C4-2B (cell line): ENCODE measurements around the gene POTEC.
"Not testable (repeated sequence)": the region's sequence is repeated elsewhere in the genome, so short reads cannot be mapped to it uniquely, and the experiment has no call there.

Source experiments
- H3K27ac ChIP-seq: fragments of 450-650 bp; 2 replicates; pipeline ENCODE4 v1.5.1; 2017
- ZFX ChIP-seq: fragments of 450-650 bp; IDR thresholded peaks from 2 replicates; pipeline ENCODE4 v1.6.1; 2017
- TF ChIP-seq, protein P1 (sequence below): fragments of 450-650 bp; conservative IDR thresholded peaks from 2 replicates; pipeline ENCODE4 v1.5.1; 2017; ENCODE audit warnings: mild to moderate bottlenecking

POTEC gene

DNA sequence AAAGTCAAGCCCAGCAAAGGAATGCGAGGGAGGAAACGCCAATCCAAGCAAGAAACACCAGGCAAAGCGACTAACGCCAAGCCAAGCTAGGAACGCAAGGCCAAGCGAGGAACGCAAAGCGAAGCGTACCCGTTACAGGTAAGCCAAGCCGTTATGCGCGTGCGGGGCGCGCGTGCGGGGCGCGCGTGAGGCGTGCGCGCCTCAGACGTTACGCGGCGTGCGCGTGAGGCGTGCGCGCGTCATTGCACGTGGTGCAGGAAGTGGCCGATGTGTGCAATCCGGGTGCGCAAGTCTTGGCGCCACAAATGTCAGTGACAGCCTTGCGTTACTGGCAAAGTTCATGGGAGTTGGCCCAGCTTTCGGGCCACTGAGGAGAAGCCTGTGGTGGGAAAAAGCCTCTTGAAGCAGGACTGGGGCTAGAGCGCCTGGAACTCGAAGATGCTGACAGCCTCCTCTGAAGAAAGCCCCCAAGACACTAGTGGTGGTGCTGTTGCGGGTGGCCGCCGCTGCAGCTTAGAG lies at the start of gene POTEC:
Gene POTEC, minus strand, starts transcription at position 155 of the 519 bp plus-strand sequence. CDS start 454 bp downstream, outside the sequence.
- not testable (repeated sequence) for H3K27ac ChIP-seq

DNA sequence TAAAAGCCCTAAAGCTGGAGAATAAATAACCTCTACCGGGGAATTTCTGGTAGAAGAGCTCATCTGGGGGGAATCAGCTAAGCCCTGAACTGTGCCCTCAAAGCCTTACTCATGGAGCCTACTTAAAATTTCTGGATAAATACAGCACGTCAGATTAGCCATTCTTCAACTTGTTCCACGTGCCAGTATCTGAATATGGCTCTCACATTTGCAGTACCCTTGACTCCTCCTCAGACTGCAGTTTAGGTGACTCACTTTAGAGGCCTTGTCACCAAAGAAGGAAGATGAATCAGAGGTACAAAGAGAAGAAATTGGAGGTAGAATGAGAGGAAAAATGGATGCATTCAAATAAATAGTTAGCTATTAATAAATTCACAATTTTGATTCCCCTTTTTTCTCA lies 34.6 kb upstream of the POTEC start:
- H3K27ac ChIP-seq: no peak overlapping the region
- no peak for TF ChIP-seq ZFX
- TF ChIP-seq, protein P1, sequence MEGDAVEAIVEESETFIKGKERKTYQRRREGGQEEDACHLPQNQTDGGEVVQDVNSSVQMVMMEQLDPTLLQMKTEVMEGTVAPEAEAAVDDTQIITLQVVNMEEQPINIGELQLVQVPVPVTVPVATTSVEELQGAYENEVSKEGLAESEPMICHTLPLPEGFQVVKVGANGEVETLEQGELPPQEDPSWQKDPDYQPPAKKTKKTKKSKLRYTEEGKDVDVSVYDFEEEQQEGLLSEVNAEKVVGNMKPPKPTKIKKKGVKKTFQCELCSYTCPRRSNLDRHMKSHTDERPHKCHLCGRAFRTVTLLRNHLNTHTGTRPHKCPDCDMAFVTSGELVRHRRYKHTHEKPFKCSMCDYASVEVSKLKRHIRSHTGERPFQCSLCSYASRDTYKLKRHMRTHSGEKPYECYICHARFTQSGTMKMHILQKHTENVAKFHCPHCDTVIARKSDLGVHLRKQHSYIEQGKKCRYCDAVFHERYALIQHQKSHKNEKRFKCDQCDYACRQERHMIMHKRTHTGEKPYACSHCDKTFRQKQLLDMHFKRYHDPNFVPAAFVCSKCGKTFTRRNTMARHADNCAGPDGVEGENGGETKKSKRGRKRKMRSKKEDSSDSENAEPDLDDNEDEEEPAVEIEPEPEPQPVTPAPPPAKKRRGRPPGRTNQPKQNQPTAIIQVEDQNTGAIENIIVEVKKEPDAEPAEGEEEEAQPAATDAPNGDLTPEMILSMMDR: no peak

DNA sequence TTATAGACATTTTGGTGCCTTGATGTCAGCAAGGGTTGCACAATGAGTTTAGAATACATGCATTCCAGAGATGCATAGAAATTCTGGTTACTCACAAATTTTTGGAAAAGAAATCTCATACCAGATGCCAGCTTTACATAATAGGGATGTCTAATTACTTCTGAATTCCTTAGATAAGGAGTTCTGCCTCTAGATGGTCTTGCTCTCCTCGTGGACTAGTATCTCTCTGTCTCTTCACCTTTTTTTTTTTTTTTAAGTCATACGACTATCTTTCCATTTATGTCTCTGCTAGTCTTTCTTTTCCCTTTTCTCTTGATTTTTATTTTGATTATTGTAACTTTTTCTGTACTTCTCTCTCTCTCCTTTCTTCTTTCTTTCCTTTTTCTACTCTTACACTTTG lies 16.1 kb upstream of the POTEC start:
- H3K27ac ChIP-seq: not testable (repeated sequence)

DNA sequence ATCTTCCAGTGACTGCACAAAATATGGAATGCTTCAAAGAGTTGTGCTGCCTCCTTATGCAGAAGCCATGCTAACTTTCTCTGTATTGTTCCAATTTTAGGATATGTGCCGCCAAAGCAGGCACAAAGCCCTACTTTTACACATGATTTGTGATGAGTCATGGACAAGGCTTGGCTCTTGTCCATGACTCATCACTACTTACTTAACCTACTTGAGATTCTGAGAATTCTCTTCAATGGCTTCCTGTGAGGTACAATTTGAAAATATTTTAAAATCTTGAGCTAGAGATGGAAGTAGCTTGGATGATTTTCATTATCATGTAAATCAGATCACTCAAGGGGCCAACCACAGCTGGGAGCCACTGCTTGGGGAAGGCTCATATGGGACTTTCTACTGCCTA lies 11.7 kb downstream of the POTEC start:
- H3K27ac ChIP-seq: not testable (repeated sequence)

DNA sequence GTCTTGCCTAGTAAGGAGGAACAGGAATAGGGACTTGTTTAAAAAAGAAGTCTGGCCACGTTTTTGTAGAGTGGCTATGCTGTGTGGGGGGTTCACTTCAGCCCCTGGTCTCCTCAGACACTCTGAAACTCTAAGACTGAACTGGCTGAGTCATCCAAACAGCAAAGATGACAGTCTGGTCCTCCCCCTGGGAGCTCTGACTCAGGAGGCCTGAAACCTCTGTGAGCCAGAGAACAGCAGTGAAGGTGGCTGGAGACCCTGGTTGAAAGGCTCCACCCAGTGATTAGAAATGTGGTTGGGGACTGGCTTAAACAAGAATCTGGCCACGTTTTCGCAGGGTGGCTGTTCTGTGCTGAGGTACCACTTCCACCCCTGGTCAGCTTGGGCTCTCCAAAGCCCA lies 32.7 kb downstream of the POTEC start:
- not testable (repeated sequence) for H3K27ac ChIP-seq

DNA sequence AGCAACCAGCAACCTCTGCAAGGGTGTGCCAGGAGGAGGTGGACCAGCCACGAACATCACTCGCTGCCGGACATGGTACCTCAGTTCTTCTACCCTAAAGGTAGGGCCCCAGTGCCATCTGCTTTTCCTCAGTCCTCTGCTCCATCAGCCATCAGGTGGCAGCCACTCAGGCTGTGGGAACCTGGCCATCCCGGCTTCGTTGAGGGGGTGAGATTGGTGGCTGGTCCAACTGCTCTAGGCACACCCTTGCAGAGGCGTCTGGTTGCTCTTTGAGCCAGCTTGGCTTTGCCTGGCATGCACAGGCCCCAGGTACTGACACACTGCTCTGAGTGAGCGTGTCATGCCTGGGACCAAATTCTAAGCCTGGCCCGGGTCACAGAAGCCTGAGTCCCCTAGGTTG lies 39.7 kb downstream of the POTEC start:
- H3K27ac ChIP-seq: not testable (repeated sequence)

DNA sequence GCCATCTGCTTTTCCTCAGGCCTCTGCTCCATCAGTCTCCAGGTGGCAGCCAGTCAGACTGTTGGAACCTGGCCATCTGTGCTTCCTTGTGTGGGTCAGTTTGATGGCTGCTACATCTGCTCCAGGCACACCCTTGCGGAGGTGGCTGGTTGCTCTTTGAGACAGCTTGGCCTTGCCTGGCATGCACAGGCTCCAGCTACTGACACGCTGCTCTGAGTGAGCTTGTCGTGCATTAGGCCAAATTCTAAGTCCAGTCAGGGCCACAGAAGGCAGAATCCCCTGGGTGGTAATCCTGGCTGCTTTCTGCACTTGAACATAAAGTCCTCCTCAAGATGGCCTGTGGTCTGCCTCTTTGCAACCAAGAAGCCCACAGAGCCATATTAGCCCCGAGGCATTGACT lies 41.5 kb downstream of the POTEC start:
- H3K27ac ChIP-seq: not testable (repeated sequence)

DNA sequence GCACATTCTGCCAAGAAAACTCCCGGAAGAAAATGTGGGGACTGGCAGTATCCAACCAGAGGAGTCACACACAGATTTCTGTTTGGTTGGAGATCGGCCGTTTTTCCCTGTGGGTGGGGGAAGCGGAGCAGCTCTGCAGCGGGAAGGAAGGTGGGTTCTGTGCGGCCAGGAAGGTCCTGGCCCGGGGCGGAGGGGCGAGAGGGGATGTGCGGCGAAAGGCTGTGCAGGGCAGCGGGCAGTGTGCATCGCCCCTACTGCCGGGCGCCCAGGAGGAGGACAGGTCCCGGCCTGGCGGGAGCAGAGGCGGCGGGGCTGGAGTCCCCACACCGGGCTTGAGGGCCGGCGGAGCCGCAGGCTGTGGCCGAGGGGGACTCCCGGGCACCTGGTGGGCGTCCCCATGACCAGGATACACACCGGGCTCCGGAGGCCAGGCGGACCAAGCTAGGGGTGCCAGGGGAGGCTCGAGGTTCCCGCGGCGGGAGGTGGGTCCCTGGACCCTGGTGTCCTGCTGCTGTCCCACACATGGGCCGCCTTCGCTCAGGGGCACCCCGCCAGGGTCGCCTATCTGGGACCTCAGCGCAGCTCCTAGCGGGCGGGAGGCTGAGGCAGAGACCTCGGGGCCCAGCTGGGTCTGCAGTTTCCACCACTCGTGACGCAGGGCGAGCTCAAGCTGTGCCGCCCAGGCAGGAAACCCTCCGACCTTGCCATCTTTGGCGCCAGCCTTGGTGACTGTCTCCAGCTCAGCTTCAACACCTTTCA lies 54.0 kb downstream of the POTEC start:
- H3K27ac ChIP-seq: not testable (repeated sequence)

DNA sequence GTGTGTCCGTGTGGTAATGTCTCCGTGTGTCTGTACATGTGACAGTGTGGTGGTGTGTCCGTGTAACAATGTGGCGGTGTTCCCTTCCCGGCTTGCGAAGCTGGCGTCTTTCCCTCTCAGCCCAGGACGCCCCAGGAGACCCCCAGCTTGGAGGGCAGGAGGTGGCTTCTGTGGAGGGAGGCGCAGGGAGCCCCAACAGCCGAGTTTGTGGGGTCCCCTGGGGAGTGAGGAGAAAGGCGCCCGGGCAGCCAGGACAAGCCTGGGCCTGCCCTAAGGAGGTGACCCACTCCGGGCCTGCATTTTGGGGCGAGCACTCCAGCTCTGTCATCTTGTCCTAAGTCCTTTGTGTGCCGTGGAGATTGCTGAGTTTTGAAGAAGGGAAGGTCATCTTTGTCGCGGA lies 54.6 kb downstream of the POTEC start:
- not testable (repeated sequence) for H3K27ac ChIP-seq

DNA sequence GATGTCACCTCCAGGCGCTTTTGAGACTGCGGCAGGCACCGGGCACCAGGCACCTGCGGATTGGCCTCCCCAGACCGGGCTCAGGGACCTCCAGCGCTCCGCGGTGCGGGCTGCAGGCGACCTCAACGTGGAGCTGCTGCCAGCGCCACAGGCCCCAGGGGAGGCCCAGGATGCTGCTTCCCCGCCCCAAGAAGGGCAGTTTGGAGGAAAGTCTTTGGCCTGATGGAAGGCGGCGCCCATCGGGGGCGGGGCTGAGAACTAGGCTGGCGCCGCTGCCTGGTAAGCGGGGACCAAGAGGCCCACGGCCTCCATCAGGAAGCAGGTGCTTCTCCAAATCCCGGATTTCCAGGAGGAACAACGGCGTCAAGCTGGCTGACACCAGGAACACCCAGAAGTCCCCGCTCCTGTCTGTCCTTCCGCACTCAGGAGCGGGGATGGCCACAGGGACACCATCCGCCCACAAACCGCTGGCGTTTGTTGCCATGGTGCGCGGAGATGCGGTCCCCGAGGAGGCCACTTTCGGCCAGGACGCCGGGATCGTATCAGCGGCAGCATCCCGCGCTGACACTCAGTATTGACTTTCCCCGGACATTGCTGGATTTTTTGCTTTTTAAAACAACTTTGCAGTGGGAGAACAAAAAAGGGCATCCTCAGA lies 56.3 kb downstream of the POTEC start:
- not testable (repeated sequence) for H3K27ac ChIP-seq

DNA sequence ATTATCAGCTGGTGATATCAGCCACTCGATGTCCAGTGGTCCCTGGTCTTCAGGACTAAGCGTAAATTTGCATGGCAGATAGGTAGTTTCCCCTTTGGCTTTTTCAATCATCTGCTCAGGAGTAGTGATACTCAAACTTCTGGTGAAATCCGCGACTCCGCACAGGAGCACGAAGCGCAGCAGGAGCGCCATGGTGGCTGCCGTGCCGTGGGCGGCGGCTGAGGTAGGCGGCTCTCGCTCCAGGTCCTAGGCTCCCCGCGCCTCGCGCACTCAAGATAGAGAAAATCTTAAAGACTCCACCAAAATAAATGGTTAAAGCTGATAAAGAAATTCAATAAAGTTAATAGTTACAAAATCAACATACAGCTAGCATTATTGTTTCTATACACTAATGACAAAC lies 64.3 kb downstream of the POTEC start:
- not testable (repeated sequence) for H3K27ac ChIP-seq

DNA sequence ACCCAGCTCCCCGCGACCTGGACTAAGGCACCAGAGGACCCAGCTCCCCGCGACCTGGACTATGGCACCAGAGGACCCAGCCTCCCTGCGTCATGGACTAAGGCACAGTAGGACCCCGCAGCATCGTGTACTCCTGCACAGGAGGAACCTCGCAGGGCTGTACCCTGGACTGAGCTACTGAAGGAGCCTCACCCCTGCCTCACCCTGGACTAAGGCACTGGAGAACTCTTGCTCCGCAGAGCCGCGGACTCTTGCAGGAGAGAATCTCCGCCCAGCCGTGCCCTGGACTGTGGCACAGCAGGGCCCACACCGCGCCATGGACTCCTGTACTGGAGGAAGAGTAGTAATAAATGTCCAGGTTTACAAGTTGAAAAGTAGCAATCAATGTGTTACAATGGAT lies 67.9 kb downstream of the POTEC start:
- H3K27ac ChIP-seq: not testable (repeated sequence)

DNA sequence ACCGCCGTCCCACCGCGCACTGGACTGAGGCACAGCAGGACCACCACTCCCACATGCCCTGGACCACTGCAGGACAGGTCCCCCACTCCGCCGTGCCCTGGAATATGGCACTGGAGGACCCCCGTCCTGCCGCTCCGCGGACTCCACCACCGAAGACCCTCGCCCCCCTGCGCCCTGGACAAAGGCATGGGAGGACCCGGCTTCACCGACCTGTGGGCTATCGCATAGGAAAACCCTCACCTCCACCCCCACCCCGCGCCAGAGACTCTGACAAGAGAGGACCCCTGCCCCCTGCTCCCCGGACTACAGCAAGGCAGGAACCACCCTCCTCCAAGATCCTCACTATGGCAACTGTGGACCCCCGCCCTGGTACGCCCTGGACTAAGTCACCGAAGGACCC lies 68.6 kb downstream of the POTEC start:
- H3K27ac ChIP-seq: not testable (repeated sequence)

DNA sequence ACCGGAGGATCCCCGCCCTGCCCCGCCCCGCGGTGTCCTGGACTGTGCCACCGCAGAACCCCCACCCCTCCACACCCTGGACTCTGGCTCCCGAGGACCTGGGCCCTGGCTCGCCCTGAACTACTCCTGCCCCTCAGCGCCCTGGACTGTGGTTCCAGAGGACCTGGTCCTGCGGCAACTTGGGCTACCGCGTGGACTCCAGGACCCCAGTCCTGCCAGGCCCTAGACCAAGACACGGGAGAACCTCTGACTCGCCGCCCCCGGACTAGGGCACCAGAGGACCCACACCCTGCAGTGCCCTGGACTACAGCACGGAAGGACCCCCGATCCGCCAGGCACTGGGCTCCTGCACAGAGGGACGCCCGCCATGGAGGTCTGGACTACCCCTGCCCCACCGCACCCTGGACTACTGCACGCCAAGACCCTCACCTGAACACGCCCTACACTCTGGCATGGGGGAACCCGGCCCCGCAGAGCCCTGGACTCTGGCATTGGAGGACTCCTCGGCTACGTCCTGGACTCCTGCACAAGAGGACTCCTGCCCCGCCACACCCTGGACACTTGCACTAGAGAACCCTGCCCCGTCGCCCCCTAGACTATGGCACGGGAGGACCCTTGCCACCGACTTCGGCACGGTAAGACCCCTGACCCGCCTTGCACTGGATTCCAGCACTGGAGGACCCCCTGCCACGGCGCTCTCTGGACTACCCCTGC lies 69.2 kb downstream of the POTEC start:
- H3K27ac ChIP-seq: not testable (repeated sequence)

DNA sequence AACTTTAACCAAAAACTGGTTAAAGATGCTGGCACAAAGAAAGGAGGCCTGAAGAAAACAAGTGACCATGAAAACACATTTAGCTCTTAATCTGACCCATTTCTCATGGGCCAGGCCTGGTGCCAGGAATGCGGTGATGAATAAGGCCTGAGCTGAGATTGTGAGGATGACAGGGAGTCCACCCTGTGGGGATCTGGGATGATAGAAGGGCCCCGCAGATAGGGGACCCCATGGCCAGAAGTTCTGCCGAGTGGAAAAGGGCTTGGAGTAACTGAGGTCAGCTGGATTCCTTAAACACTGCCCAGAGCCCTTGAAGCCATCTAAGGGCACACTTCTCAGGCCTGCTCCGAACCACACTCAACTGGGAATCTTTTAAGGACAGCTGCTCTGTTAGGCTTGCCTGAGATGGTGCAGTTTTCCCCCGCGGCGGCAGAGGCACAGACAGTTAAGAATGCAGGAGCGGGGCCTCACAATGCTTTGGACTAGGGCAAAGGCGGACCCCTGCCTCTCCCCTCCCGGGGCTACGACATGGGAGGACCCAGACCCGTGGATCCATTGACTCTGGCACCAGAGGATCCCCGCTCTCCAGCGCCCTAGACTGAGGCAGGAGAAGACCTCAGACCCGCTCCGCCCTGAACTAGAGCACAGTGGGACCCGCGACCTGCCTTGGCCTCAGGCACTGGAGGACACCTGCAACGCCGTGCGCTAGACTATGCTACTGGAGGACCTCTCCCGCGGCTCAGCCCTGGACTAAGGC lies 70.0 kb downstream of the POTEC start:
- H3K27ac ChIP-seq: not testable (repeated sequence)

DNA sequence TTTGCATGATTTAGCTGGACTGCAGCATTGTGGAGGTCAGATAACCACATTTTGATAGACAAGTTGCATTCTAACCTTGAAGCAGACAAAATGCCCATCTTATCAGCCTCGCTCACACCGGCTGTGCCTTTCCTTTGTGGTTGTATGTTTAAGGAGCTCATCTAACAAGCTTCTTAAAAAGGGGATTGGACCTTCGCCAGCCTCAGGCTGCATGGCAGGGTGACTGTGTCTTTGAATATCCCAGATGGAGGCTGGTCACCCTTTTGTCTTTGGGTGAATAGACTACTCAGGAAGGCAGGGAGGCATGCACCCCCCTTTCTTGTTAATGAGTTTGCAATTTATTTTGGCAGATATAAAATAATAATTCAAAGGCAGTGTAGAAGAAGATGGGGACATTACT lies 72.1 kb downstream of the POTEC start:
- not testable (repeated sequence) for H3K27ac ChIP-seq

DNA sequence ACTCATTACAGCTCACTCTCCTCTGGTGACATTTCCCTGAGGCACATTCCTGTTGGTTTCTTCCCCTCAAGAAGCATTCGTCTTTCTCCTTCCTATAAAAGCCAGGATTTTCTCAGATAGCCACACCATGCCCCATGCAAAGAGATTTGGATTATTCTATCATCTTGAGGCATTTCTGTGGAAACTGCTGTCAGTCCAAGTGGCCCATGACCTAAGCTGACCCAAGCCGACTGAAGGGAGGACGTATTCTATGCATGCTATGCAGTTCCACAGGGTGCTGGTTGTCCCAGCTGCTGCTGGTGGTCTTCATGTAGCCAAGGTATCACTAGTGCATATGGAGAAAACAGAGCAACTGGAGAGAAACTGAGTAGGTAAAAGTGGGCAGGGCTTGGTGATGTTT lies 73.0 kb downstream of the POTEC start:
- not testable (repeated sequence) for H3K27ac ChIP-seq

DNA sequence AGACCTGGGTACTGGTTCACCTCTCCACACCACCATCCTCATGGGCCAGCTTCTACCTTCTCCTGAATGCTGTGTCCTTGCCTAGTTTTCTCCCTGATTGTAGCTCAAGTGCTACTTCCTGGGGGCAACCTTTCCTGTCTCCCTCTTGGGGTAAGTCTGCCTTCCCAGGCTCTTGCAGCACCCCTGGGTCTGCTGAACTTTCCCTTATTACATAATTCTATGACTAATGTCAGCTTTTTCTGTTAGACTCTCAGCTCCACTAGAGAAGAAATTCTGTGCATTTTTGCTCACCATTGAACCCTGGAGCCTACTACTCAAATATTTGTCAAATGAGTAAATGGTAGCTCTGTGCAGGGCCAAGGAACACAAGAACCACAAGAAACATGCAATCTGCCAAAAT lies 73.4 kb downstream of the POTEC start:
- not testable (repeated sequence) for H3K27ac ChIP-seq

DNA sequence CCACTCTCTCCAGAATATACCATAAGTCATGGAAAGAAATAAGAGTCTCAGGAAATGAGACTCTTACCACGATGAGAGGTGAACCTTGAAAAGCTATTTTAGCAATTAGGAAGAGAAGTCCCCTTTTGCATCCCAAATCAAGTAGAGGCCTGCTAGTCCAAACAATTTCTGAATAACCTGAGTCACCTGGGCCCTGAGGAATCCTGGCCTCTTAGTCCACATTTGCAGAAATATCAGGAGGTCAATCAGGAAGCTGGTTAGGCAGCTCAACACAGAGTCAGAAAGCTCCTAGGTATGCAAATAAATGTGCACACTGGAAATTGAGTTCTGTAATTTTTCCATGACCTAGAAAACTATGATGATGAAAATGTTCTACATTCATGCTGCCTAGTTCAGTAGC lies 77.4 kb downstream of the POTEC start:
- H3K27ac ChIP-seq: not testable (repeated sequence)
